MV-4-11 (cell line): Measurements from ENCODE around the gene NOXO1.
"Not testable (repeated sequence)": the region's sequence is repeated elsewhere in the genome, so short reads cannot be mapped to it uniquely, and the experiment has no call there.

Experiments
- DNase-seq: peaks from one replicate; lab custom pipeline; 2025; lab: John Stamatoyannopoulos, UW

Gene NOXO1

DNA sequence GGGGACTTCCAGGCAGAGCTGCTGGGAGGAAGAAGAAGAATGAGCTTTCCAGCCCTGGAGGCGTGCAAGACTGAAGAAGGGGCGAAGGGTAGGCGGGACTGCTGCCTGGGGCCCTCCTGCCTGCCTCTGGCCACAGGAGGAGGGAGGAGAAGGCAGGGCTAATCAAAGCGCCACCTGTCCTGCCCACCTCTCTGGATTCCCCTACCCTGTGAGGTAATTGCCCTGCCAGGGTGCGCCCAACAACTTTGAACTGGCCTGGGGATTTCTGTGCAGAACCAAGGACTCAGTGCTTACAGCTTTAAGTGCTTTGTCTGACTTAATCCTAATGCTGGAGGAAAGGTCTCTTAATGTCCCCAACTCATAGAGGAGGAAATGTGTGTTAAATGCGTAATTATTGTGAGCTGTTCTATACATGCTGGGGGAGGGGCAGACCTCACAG lies at the start of gene NOXO1:
TSS of gene NOXO1 (minus strand) at position 72 of the 439 bp plus-strand sequence. CDS start 290 bp downstream, outside the sequence.
- DNase-seq = no peak

DNA sequence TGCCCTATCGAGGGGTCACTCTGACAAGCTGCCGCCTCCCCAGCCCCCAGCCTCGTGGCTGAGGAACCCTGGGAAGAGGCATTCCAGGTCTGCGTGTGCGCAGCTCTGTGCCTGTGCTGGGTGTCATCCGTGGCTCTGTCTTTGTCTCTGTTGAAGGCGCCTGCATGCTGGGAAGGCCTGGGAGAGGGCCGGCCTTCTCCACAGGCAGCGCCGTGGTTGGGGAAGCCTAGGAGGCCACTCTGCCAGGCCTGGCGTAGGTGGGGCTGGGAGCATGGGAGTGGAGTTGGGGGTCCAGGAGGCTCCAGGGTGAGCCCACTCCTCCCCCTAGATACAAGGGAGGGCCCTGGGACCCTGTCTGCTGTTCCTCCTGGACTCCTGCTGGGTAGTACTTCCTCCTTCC lies 48.8 kb upstream of the NOXO1 start:
- no peak for DNase-seq

DNA sequence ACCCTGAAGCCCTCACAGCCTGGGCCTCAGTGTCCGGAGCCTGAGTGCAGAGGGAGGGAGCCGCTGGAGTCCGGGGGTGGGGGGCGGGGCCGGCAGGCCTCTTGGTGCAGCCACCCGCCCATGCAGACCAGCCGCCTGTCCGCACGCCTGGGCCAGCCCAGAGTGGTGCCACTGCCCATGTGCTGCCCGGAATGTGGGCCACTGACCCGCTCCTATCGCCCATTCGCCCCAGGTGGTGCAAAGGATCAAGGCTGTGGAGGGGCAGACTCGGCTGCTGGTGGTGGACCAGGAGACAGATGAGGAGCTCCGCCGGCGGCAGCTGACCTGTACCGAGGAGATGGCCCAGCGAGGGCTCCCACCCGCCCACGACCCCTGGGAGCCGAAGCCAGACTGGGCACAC lies 48.1 kb upstream of the NOXO1 start:
- no peak for DNase-seq

GRCh38 chr16:2028620-2029220 lies 47.5 kb upstream of the NOXO1 start:
- no peak for DNase-seq

DNA sequence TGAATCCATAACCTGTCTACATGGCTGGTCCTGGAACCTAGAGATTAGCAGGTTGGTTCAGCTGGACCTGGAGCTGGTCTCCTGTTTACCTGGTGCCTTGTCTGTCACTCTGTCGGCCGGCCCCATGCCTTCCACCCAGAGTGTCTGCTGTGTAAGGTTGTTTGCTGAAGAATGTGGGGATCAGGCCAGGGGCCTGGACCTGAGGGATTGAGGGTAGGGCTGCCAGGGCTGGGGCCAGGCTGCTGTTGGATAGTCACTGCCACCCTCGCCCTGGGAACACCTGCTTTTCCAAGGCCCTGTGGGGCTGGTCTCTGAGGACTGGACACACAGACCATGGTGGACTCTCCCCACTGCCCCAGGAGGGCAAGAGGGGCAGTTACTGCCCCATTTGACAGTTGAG lies 46.9 kb upstream of the NOXO1 start:
- no peak for DNase-seq

- DNase-seq = no peak
These were observed 46.0 kb upstream of the NOXO1 start for GRCh38 chr16:2027024-2028010.

DNA sequence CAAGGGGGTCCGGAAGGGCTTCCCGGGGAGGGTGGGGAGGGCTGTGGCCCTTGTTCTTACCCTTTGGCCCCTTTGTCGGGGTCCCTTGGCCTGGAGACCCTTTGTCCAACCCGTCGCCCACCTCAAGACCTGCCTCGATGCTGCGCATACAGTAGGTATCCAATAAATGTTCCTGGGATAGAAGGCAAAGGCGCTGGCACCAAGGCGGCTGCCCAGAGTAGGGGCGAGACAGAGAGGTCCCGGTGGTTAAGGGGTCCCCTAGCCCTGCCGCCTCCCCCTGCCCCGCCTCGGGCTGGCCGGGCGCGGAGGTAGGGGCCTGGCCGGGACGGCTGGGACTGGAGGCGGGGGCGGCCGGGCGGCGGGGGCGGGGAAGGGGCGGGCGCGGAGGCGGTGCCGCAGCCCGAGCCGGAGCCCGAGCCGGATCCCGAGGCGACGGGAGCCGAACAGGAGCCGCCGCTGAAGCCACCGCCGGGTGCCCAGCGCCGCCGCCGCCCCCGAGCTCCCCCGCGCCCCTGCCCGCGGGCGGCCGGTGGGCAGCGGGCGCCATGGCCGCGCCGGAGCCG lies 45.3 kb upstream of the NOXO1 start, which contains the start of gene NHERF2:
TSS of gene NHERF2 (plus strand) at position 442 of the 563 bp plus-strand sequence. CDS start at position 546, 104 bp downstream.
- DNase-seq = no peak

DNA sequence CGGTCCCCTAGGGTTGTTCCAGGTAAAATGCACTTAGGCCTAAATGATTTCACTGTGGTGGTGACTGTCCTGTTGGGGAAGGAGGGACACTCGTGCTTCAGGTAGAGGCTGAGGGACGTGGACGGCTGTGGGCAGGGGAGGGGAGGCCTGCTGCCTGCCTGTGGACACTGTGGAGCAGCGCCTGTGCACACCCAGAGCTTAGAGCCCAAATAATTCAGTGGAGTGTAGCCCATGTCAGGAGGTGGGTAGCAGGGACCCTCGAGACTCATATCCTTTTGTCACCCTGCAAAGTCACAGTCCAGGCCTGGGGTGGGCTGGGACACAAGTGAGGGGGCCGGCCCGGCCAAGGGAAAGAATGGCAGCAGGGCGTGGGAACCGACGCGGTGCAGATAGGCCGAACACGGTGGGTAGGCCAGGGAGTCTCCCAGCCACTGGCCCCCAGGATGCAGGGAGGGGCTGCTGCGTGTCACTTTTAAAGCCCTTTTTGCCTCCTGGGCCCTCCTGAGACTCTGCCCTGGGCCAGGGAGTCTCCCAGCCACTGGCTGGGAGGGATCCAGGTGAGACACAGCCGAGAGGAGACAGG lies 44.7 kb upstream of the NOXO1 start:
- no peak for DNase-seq

- no peak for DNase-seq
These were observed 44.0 kb upstream of the NOXO1 start for GRCh38 chr16:2025251-2025650.

DNA sequence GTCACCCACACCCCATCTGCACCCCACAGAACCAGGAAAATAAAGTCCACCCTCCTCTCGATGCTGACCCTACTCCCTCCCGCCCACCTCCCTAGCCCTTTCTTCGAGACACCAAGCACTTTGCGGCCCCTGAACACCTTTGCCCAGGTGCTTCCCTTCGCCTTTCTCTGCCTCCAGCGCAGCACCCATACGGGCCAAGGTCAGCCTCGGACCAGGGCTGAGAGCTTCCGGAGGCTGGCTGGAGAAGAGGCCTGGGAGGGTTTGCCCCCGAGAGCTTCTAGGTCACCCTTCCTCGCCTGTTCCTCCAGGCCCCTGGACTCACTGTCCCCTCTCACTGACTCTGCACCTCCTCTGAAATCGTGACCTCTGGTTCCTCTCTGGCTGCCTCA lies 42.8 kb upstream of the NOXO1 start:
- no peak for DNase-seq

DNA sequence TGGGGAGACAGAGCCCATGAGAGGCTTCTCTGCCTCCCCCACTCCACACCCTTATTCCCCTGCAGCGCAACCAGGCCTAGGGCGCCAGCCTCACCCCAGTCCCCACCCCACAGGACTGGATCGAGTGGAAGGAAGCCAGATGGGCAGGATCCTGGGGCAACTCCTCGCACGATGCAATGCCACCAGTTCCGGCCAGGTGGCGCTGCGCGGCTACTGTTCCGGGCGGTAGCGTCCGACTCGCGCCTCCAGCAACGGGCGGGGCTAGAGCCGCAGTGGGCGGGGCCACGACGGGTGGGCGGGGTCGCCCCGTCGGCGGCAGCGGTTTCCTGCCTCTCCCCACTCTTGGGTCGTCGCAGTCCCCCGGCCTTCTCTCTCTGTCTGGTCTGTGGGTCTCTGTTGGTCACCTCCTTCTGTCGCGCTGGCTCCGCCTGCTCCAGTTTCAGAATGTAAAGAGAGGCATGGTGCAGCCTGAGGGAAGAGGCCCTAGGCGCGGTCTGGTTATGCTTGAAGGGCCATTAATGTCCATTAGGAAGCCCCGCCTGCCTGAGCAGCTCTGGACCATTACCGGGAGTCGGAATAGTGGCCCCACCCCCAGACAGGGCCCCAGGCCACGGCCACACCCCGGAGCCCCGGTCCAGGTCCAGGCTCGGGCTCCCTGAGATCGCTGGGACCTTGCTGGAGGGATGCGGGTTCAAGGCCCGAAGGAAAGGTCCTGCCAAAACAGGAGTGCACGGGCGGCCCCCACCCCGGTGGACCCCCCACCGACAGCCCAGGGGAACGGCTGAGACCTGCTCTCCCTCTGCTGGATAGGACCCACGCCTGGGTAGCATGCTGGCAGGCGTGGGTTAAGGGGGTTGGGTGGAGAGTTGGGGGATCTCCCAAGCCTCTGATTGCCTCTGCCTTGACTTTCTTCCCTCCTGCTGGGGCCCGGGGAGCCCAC lies 42.1 kb upstream of the NOXO1 start:
- DNase-seq = peak; percentile 80

GRCh38 chr16:2022723-2023091 lies 41.4 kb upstream of the NOXO1 start:
- DNase-seq = no peak

- DNase-seq = no peak
These were observed 38.9 kb upstream of the NOXO1 start for GRCh38 chr16:2019921-2020831.

DNA sequence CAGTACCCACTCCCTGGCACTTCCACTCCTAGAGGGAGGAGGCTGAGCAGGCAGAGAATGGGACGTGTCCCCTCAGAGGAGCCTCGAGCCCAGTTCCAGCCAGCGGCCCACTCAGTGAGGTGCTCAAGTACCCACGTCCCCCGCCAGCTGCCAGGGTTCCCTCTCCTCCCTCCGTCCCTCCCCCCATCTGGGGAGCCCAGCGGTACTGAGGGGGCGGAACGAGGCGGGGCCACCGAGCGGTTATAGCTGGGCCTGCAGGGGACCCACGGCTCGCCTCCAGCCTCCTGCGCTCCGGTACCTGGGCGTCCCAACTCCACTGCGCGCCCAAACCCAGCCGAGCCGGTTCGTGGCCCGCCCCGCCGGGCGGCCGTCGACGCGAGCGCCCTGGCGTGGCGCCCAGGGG lies 38.2 kb upstream of the NOXO1 start, which contains the start of gene NPW:
TSS of gene NPW (plus strand) at position 268 of the 403 bp plus-strand sequence.
- no peak for DNase-seq

DNA sequence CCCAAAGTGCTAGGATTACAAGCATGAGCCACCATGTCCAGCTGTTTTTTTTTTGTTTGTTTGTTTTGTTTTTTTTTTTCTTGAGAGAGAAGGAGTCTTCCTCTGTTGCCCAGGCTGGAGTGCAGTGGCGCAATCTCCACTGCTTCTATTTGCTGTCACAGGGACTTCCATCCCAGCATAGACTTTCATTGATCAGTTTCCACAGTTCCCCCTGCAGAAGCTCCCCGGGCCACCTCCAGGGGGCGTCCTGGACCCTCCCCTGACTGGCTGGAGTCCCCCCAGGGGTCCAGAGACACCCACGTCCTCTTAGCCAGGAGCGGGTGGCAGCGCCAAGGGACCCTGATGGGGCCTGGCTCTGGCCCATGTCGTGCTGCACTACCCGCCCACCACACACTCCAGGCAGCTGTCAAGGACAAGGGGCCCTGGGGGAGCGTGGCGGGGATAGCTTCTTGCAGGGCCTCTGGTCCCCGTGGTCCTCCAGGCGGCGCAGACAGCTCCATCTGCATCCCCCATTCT lies 35.2 kb upstream of the NOXO1 start:
- DNase-seq = no peak

- DNase-seq = no peak
These were observed 34.6 kb upstream of the NOXO1 start for GRCh38 chr16:2015947-2016208.

GRCh38 chr16:2015117-2015946 lies 34.1 kb upstream of the NOXO1 start:
- peak; percentile 85 for DNase-seq

- no peak for DNase-seq
These were observed 32.3 kb upstream of the NOXO1 start for GRCh38 chr16:2013527-2013926.

- DNase-seq = not testable (repeated sequence)
These were observed 30.5 kb upstream of the NOXO1 start for GRCh38 chr16:2011726-2012125.
